Endothelial cell of umbilical vein (primary cell): ENCODE measurements around the gene GMEB2.

ENCODE experiments used
- POLR2A ChIP-seq: IDR thresholded peaks from 2 replicates; pipeline ENCODE4 v1.6.1; 2012; ENCODE audit warnings: low read depth, mild to moderate bottlenecking, control low read depth, low read length
- TF ChIP-seq, protein P1 (sequence below), 2 donors: IDR thresholded peaks; 1 replicate in 1 of 2; 2 replicates in 1 of 2; pipeline ENCODE4 v1.5.1; 2011; ENCODE audit warnings: low read length in 2 of 2, mild to moderate bottlenecking in 2 of 2, moderate library complexity in 2 of 2, control low read depth in 1 of 2, inconsistent platforms in 1 of 2, low read depth in 1 of 2; ENCODE audit not compliant: insufficient read depth in 1 of 2; ENCODE audit errors: extremely low read depth in 1 of 2

DNA sequence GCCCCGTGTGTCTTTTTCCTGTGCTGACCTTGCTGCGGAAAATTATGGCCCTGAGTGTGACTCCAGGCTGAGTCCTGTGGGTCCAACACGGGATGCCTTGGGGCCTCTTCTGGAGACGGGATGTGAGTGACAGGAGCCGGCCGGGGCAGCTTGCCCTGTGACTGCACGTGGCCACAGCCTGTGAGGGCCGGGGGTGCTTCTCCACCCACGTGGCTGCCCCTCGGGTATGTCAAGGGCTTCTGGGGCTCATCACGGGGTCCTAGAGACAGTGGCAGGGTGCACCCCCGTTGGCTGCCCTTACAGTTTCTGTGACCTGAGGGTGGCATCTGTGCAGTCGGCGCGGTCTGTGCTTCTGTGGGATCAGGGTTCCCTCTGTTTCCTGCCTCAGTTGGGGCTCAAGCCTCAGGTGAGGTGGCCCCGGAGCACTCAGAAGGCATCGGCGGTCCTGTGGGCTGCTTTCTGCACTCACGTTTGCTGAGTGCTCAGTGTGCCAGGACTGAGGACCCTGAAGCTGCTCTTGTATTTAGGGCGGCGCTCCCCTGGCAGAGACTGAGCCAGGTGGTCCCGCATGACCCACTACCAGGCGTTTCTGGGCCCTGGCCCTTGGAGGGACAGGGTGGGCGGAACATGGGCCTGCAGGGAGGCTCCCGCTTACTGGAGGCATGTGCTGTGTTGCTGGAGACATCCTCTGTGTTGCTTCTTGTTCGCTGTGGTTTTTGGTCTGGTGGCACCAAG is 36.6 kb upstream of the GMEB2 start:
- TF ChIP-seq, protein P1, sequence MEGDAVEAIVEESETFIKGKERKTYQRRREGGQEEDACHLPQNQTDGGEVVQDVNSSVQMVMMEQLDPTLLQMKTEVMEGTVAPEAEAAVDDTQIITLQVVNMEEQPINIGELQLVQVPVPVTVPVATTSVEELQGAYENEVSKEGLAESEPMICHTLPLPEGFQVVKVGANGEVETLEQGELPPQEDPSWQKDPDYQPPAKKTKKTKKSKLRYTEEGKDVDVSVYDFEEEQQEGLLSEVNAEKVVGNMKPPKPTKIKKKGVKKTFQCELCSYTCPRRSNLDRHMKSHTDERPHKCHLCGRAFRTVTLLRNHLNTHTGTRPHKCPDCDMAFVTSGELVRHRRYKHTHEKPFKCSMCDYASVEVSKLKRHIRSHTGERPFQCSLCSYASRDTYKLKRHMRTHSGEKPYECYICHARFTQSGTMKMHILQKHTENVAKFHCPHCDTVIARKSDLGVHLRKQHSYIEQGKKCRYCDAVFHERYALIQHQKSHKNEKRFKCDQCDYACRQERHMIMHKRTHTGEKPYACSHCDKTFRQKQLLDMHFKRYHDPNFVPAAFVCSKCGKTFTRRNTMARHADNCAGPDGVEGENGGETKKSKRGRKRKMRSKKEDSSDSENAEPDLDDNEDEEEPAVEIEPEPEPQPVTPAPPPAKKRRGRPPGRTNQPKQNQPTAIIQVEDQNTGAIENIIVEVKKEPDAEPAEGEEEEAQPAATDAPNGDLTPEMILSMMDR (IDR thresholded peaks at IDR 0.05; ENCODE audit: extremely low read depth in 1 of 2, insufficient read depth in 1 of 2, low read depth in 1 of 2, low read length in 2 of 2), result no peak
- no peak for TF ChIP-seq POLR2A
